ENCODE measurements around the gene RAPSN.

RAPSN gene

DNA sequence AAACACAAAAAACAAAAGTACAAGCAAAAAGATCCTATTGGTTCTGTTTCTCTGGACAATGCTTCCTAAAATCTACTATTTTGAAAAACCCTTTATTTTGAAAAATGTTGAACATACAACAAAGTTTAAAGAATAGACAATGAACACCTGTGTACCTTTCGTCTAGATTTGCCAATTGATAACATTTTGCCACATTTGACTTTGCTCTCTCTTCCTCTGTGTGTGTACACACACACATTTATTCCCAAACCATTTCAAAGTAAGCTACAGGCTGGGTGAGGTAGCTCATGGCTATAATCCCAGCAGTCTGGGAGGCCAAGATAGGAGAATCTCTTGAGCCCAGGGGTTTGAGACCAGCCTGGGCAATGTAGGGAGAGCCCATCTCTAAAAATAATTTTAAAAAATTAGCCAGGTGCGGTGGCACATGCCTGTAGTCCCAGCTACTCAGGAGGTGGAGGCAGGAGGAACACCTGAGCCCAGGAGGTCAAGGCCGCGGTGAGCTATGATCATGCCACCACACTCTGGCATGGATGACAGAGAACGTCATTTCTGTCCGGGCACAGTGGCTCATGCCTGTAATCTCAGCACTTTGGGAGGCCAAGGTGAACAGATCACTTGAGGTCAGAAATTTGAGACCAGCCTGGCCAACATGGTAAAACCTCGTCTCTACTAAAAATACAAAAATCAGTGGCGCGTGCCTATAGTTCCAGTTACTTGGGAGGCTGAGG, 17.4 kb downstream of the RAPSN start:
- no peak for DNase-seq

DNA sequence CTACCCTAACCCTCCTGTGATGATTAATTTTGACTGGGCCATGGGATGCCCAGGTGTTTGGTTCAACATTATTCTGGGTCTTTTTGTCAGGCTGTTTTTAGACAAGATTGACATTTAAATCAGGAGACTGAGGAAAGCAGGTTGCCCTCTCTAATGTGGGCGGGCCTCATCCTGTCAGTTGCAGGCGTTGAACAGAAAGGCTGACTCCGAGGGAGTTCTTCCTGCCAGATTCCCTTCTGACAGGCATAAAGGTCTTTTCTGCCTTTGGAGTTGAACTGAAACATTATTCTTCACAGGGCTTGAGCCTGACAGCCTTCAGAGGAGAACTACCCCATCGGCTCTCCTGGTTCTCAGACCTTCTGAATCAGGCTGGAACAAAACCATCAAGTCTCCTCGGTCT, 18.4 kb downstream of the RAPSN start:
- no peak for DNase-seq

DNA sequence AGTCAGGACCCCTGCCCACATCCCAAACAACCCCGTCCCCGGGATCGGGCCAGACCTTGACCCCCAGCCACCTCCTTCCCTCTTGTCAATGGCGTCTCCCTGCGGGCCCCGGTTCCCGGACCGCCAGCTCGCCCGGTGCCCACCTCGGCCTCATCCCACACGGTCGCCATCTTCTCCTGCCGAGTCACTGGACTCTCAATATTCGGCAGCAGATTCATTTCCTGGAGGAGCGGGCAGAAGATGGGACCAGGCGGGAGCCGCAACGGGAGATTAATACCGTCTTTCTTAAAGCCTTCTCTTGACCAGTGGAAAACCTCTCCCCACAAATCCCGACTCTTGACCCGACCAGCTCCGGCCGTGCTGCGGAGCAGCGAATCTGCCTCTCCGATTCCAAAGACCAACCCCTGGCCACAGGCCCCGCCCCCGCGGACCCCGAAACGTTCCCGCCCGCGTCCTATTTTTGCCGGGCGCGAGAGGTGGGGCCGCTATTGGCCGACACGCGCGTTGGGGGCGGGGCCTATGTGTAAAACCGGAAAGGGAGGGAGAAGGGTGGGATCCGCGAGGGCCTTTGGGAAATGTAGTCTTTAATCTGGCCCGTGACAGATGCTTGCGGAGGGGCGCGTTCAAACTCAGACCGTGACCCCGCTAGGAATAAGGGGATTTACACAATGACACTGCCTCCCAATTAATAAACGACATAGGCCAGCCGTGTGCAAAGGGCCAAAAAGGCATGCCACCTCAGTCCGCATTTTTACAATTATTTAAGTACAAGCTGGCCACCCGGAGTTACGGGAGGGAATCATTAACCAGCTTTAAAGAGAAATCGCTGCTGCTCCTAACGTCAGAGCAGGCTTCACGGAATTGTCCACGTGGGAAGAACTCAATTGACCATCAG, 22.6 kb downstream of the RAPSN start, which contains the start of gene PSMC3:
Gene PSMC3 (minus strand): TSS at position 378 of the 895 bp plus-strand sequence. CDS start 160 bp downstream, at position 218.
- DNase-seq, result peak; percentile 99

DNA sequence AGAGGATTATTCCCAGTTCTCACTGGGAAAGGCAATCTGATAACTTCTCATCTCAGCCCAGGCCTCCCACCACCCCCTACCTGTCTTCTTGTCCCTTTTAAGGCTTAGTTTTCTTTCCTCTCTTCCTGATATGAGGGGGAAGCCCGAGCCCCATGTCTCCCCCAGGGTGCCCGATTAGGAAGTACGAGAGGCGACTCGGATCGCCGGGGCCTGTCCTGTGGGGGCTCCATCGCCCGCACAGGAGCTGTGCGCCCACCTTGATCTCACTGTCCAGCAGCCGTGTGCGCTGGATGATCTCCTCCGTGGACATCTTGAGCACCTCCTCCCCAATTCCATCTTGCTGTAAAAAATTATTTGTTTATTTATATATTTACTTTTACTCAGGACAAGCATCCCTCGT, 23.3 kb downstream of the RAPSN start:
- DNase-seq, result no peak

DNA sequence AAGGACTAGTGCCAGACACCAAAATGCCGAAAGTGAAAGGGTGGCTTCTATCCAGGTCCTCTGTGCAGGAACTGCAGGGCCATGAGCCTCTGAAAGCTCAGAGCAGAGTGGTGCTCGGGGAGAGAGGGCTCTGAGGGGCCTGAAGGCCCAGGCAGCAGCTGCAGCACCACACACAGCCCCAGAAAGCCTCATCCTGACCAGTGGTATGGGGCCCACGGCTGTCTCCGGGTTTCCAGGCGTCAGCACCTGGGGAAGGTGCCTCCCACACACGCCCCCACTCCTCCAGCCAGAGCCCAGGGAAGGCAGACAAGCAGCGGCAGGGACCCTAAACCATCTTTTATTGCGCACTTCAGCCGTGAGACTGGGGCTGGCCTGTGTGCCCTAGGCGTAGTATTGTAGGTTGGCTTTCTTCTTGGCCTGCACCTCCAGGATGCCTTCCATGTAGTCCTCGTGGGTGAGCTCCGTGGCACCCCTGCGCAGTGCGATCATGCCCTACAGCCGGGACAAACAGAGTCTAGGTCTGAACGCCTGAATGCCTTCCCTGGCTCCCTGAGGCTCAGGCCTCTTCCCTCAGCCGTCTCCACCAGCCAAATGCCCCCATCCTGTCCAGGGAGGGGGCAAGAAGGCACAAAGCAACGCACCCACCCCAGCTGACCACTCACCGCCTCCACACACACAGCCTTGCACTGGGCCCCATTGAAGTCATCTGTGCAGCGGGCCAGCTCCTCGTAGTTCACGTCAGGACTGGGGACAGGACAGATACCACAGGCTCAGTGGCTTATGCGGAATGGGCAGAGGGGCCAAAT, 30.3 kb downstream of the RAPSN start:
- DNase-seq, result no peak

DNA sequence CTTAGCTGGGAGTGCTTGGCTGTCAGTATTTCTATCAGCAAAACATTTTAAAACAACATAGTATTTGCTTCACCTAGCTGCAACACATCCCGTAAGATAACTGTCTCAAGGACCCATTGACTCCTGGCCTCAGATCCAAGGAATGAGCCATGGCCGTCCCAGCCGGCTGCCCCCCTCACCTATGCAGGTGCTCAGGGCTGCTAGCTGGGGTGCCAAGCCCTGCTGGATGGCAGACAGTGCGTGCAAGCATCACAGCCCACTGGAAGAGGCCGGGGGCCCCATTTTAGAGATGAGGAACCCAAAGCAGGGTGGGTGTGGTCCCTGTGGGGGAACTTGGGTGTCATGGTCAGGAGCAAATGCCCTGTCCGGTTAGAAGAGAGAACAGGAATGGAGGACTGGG, 31.2 kb downstream of the RAPSN start:
- no peak for DNase-seq

DNA sequence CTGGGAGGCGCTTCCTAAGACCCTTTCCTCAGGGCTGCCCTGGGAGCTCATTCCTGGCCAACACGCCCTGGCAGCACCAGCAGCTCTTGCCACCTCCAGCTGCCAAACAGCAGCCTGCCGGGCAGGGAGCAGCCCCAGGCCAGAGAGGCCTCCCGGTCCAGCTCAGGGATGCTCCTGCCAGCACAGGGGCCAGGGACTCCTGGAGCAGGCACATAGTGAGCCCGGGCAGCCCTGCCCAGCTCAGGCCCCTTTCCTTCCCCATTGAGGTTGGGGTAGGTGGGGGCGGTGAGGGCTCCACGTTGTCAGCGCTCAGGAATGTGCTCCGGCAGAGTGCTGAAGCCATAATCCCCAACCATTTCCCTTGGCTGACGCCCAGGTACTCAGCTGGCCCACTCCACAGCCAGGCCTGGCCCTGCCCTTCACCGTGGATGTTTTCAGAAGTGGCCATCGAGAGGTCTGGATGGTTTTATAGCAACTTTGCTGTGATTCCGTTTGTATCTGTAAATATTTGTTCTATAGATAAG, 32.9 kb downstream of the RAPSN start:
- DNase-seq, result no peak

DNA sequence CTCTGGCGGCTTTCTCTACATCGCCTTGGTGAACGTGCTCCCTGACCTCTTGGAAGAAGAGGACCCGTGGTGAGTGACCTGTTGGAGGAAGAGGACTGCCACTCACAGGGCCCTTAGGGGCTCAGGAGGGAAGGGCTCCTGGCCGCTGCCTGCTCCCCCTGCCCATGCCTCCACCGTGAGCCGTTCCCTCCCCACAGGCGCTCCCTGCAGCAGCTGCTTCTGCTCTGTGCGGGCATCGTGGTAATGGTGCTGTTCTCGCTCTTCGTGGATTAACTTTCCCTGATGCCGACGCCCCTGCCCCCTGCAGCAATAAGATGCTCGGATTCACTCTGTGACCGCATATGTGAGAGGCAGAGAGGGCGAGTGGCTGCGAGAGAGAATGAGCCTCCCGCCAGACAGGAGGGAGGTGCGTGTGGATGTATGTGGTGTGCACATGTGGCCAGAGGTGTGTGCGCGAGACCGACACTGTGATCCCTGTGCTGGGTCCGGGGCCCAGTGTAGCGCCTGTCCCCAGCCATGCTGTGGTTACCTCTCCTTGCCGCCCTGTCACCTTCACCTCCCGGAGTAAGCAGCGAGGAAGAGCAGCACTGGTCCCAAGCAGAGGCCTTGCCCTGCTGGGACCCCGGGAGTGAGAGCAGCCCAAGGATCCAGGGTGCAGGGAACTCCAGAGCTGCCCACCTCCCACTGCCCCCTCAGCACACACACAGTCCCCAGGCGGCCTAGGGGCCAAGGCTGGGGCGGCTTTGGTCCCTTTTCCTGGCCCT, 33.7 kb downstream of the RAPSN start:
- no peak for DNase-seq

DNA sequence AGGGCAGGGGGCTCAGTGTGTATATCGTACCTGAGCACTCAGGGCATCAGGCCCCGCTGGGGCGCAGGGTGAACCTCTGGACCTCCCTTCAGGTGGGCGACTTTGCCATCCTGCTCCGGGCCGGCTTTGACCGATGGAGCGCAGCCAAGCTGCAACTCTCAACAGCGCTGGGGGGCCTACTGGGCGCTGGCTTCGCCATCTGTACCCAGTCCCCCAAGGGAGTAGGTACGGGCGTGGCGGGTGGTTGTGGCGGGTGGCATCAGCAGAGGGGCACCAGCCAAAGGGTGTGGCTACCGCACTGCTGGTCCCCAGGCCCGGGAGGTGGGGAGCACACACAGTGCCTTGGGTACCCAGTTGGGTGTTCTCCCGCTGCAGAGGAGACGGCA, 34.3 kb downstream of the RAPSN start:
- DNase-seq, result no peak

DNA sequence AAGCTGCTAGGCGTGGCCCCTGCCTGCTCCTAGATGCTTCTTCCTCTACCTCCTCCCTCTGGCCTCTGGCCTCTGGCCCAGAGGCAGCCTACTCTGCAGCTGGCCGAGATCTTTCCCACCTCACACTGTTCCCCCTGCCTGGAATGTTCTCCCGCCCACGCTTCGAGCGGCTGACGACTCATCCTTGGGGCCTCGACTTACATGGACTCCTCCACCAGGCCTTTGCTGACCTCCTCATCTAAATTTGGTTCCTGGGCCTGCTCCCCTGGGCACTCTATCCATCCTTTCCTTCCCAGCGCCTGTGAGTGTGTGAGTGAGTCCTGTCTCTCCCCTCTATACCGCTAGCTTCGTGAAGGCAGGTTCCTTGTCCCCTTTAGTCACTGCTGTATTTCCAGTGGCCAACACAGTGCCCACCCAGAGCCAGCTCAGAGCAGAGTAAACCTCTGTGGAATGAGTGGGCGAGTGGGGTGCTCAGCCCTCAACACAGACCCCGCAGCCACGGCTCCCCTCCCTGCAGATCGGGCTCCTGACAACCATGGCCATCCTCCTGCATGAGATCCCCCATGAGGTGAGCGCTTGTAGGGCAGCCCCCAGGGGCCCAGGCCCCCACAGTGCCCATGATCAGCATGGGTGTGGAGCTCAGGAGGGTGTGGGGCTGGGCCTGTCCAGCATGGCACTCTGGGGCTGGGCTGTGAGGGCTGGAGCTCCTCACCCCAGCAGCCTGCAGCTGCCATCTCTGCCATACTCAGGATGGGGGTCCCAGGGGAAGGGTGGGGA, 34.8 kb downstream of the RAPSN start:
- DNase-seq, result no peak

DNA sequence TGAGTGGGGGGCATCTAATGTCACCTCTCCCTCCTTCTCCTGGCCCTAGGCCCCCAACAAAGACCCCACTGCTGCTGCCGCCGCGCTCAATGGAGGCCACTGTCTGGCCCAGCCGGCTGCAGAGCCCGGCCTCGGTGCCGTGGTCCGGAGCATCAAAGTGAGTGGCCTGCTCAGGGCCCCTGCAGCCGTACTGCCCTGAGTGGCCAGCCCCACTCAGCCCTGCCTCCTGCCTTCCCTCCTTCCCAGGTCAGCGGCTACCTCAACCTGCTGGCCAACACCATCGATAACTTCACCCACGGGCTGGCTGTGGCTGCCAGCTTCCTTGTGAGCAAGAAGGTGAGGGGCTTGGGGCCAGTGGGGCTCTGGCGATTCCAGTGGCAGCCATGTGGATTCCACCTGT, 35.6 kb downstream of the RAPSN start:
- DNase-seq, result no peak

DNA sequence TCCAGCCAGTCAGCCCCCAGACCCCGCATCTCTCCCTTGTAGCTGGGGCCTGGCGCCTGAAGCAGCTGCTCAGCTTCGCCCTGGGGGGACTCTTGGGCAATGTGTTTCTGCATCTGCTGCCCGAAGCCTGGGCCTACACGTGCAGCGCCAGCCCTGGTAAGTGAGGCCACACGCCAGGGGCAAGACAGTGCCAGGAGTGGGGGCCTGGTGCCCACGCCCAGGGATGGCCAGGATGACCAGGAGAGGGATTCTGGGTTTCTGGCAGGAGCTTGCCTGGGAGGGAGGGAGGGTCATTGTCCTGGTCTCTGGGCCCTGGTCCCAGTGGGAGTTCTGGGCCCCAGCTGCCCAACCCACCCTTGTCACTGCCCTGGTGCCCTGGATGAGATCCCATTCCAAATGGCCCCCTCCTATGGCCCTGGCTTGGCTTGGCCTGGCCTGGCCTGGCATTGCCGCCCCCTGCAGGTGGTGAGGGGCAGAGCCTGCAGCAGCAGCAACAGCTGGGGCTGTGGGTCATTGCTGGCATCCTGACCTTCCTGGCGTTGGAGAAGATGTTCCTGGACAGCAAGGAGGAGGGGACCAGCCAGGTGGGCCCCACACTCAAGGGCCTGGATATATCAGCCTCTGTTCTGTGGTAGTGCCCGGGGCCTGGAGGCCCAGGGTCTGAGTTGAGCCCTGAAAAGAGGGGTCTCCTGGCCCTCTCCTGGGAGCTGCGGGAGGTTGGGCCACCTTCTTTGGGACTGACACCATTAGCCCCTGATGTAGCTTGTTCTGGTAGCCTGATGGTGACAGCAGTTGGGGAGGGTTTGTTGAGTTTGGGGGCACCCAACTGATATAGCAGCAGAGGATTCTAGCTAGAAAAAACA, 36.8 kb downstream of the RAPSN start:
- no peak for DNase-seq

DNA sequence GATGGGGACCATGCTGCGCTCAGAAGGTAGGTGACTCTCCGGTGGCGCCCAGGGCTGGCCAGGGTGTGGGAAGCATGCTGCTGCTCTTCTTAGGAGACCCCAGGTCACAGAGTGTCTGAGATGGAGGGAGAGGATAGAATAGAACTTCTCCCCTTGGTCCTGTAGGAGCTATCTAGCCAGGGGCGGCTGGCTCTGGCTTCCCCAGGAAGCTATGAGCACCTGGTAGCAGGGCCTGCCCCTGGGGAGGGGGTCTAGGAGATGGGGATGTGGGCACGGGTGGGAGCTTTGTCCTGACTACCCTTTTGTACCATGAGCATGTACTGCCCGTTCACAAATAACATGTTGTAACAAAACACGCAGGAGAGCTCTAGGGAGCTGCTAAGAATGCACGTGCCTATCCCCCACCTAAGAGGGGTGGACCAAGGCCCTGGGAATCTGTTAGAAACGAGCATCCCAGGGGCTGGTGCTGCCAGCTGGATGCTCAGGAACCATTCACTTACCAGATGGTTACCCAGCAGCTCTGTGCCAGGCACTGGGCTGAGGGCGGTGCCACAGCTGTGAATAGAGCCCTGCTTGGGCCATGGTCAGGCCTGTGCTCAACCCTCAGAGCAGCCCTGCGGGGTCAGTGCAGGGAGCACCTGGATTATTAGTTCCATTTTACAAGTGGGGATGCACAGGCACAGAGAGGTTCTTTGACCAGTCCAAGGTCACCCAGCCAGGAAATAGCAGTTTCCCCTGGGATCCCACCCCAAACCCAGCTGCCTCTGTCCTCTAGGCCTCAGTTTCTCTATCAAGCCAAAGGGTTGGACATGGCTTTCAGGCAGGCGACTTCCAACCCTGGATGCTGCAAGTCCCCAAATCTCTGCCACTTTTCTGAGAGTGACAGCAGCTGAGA, 38.3 kb downstream of the RAPSN start:
- DNase-seq, result no peak

DNA sequence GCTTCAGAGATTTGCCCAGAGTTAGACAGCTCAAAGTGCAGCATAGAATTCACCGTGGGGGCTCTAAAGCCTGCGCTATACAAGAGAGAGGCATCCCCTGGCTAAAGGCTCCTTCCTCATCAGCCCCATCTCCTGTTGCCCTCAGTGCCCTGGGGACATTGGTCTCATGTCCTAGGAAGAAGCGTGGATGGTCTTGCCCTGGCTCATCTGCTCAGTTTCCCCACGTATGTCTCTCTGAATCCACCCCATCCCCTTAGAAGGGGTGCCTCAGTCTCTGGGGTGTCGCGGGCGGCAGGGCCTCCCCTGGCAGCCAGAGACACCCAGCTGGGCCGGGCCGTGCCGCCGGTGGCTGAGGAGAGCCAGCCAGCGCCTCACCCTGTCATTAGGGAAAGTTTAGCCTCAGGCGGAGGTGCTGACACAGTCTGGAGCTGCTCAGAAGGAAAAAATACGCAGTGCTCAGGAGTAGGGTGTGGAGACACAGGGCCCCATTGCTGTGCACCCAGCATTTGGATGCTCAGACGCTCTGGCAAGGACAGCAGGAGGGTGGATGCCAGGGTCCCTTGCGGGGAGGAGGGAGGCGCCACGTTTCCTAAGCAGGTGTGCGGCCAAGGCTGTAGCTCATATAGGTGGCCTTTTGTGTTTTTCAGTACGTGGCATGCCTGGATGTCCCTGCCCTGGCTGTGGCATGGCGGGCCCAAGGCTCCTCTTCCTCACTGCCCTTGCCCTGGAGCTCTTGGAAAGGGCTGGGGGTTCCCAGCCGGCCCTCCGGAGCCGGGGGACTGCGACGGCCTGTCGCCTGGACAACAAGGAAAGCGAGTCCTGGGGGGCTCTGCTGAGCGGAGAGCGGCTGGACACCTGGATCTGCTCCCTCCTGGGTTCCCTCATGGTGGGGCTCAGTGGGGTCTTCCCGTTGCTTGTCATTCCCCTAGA, 39.2 kb downstream of the RAPSN start:
- no peak for DNase-seq

DNA sequence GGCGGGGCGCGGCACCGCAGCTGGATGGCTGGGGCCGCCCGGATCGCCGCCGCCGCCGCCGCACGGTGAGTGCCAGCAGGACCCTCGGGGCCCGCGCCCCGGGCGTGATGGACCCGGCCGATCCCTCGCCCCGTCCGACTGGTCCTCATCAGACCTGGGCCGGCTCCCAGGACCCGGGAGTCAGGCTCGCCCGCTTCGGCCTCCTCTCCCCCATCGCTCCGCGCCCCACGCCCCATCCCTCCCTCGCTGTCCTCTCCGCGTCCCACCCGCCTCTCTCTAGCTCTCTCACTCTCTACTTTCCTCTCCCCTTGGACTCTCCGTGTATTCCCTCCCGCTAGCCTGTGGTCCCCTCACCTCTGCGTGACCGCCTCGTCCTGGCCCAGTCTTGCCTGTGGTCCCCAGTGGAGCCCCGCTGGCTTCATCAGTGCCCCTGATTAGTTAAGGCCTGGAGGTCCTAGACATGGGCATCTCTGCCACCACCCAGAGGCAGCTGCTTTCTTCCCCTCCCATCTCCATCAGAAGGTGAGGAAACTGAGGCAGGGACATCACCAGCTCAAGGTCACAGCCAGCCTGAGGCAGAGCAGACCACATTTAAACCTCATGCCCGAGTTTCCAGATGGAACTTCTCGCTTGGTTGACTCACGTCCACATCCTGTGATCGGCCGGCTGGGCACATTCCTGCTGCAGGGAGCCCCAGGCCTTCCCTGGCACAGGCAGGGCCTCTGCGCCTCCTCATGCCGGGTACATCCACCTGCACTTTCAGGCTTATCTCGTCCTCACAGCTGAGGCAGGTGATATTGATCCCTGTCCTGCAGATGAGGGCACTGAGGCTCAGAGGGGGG, 40.1 kb downstream of the RAPSN start:
- DNase-seq, result peak; percentile 56

DNA sequence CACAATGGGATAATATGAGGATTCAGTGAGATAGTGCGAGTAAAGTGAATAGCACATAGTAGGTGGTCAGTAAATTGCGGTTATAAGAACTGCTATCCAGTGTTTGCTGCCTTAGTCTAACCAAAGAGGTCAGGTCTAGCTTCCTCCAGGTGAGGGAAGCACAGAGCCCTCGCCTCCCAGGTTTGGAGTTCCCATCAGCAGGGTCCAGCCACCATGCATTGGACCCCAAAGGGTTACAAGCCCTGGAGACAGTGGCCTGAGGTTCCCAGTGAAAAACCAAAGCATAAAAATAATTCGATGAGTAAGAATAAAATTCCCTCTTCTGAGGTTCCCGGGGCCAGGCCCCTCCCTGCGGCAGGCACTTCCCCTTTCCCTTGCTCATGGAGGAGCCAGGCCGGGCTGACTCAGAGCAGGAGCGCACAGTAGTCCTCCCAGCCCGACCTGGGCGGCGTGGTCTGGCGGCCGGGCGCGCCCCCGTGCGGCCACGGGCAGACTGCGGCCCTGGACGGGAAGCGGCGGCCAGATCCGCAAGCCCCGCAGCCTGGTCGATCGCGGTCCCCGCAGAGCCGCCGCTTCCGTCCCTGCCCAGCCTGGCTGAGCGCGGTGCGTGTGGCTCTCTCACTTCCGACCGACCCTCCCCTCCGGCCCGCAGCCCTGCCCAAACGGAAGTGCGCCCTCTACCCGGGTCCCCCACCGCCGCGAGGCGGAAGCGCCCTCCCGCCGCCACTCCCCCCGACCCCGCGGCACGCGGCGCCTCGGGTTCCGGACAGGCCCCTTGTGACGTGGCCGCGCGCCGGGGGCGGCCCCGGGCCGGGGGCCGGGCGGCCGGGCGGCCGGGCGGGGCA, 41.0 kb downstream of the RAPSN start, which contains the start of gene SLC39A13:
Gene SLC39A13 (plus strand): TSS at position 845 of the 845 bp plus-strand sequence. CDS start 1,505 bp downstream, outside the sequence.
- DNase-seq, result peak; percentile 94
